Cardiac fibroblast (primary cell): ENCODE measurements around the gene SLC2A6.

Source experiments
- DNase-seq, 2 donors: peaks; one replicate each; pipeline versions ENCODE4 v3.0.0 to v3.0.0-alpha.2; 2010; ENCODE audit warnings: low read depth in 2 of 2
- H3K4me3 ChIP-seq, 2 donors: replicated peaks in 1 of 2; 1 replicate in 1 of 2; 2 replicates in 1 of 2; pipeline ENCODE4 v1.5.1; 2011; ENCODE audit warnings: low read depth in 2 of 2, low read length in 2 of 2, mild to moderate bottlenecking in 2 of 2, moderate library complexity in 1 of 2
- TF ChIP-seq, protein P1 (sequence below): IDR thresholded peaks from one replicate; pipeline ENCODE4 v1.5.1; 2011; ENCODE audit warnings: low read depth, mild to moderate bottlenecking, low read length, inconsistent platforms

The SLC2A6 gene

DNA sequence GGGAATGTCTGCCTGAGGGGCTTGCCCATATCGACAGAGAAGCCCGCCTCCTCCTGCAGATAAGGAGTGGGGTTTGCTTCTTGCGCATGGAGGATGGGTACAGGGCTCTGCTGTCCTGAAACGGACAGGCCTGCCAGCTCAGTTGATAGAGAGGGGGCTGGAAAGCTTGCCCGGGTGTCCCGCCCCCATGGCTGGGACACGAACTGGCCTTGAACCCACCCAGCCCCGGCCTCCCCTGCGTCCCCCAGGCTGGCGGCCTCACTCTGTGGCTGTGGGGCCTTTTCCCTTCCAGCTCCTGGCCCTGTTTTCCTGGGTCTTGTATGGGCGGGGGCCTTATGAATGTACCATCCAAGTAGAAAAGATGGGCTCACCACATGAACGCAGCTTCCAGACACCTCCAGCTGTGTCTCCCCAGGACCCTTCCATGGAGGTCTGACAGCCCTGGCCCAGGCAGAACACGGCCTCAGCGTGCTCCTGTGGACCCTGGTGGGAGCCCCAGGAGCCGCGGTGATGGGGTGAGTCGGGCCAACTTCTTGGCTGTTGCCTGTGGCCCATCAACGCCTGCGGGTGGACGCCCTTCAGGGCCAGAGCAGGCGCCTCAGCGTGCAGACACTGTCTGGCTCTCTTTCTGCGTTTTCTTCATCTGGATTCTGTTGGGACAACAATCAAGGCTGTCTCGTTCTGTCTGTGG lies 15.9 kb upstream of the SLC2A6 start:
- TF ChIP-seq, protein P1, sequence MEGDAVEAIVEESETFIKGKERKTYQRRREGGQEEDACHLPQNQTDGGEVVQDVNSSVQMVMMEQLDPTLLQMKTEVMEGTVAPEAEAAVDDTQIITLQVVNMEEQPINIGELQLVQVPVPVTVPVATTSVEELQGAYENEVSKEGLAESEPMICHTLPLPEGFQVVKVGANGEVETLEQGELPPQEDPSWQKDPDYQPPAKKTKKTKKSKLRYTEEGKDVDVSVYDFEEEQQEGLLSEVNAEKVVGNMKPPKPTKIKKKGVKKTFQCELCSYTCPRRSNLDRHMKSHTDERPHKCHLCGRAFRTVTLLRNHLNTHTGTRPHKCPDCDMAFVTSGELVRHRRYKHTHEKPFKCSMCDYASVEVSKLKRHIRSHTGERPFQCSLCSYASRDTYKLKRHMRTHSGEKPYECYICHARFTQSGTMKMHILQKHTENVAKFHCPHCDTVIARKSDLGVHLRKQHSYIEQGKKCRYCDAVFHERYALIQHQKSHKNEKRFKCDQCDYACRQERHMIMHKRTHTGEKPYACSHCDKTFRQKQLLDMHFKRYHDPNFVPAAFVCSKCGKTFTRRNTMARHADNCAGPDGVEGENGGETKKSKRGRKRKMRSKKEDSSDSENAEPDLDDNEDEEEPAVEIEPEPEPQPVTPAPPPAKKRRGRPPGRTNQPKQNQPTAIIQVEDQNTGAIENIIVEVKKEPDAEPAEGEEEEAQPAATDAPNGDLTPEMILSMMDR: no peak
- DNase-seq: no peak
- H3K4me3 ChIP-seq: no peak overlapping the region

DNA sequence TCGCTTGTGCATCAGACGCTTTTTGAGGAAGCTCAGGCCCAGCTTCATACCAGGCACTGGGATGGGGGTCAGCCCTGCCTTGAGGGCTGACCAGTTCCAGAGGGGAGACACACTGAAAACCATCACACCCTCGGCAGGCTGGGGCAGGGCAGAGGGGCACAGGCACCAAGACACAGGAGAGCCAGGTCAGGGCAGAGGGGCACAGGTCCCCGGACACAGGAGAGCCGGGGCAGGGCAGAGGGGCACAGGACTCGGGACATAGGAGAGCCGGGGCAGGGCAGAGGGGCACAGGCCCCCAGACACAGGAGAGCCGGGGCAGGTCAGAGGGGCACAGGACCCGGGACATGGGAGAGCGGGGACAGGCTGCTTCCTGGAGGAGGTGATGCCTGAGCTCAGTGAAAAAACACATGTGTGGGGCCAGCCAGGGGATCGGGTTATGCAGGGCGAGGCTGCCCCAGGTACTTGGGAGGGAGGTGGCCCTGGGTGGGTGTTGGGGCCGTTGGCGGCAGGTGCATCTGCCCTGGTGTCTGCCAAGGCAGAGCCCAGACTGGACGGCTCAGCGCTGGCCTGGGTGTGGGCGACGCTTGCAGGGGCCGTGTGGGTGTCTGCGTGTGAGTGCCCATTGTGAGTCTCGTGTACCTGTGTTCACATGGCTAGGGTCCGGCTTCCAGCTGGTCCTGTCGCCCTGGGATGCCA lies 15.1 kb upstream of the SLC2A6 start:
- no peak overlapping the region for H3K4me3 ChIP-seq
- TF ChIP-seq, protein P1: no peak
- DNase-seq: no peak

DNA sequence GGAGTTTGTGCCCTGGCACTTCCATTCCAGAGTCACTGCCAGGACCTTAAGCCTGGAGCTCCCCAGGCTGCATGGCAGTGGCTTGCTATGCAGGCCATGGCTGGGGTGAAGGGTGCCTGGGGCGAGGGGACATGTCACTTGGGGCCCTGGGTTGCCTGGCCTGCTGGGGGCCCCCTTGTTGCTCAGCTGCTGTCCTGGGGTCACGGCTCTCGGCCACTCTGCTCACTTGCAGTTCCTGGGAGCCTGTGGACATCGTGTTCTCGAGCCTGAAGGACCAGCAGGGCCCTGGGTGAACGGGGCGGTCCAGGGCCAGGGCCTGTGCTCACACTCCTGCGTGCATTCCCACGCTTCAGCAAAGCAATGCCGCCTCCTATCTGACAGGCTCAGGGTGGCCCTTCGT lies 14.5 kb upstream of the SLC2A6 start:
- H3K4me3 ChIP-seq: no peak overlapping the region
- TF ChIP-seq, protein P1: no peak
- no peak for DNase-seq

DNA sequence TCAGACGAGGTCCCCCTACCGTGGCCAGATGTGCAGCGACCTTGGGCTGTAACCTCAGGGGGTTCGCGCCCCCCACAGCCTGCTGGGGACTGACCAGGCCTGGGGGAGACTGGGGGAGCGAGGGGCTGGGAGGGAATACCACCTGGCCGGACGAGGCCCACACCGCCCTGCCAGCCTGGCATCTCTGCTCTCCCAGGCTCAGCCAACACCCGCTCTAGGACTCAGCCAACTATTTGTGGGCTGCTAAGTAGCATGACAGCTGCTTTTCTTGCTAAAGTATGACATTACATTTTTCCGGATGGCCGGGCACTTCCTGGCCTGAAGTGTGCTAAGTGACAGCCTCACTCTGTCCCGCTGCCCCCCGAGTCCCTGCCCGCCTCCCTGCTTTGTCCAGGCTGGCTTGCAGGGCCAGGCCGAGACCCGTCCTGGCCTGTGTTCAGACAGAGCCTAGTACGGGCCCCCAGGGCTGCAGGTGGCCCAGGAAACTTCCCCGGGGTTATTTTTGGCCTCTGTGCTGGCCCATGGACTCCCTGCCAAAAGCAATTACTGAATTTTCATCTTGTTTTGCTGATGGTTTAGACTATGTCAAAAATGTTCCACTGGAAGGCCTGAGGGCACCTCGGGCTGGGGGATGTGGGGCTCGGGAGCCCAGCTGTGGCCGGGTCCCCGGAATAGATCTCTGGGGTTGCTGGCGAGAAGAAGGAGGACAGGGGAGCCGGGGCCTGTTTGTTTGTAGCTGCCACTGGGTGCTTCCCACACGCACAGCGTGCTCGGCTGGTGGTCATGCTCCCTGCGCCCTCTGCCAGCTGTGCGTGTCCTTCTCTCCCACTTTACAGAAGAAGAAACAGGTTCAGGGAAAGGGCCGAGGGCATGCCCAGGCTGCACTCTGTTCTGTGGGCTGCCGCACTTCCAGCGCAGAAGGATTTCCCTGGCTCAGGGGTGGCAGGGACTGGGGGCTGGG lies 13.4 kb upstream of the SLC2A6 start:
- DNase-seq: no peak
- H3K4me3 ChIP-seq: no peak overlapping the region
- TF ChIP-seq, protein P1: no peak

DNA sequence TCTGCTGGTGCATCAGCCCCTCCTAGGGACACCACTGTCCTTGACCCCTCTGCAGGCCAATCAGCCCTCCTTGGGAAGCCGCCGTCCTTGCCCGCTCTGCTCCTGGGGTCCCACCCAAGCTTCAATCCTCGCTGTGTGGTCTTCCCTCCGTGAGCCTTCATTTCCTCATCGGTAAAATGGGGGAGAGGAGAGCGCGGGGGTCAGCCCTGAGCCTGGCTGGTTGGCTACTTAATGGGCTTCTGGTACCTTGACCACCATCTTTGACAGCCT lies 12.7 kb upstream of the SLC2A6 start:
- H3K4me3 ChIP-seq: no peak overlapping the region
- TF ChIP-seq, protein P1: no peak
- DNase-seq: no peak

DNA sequence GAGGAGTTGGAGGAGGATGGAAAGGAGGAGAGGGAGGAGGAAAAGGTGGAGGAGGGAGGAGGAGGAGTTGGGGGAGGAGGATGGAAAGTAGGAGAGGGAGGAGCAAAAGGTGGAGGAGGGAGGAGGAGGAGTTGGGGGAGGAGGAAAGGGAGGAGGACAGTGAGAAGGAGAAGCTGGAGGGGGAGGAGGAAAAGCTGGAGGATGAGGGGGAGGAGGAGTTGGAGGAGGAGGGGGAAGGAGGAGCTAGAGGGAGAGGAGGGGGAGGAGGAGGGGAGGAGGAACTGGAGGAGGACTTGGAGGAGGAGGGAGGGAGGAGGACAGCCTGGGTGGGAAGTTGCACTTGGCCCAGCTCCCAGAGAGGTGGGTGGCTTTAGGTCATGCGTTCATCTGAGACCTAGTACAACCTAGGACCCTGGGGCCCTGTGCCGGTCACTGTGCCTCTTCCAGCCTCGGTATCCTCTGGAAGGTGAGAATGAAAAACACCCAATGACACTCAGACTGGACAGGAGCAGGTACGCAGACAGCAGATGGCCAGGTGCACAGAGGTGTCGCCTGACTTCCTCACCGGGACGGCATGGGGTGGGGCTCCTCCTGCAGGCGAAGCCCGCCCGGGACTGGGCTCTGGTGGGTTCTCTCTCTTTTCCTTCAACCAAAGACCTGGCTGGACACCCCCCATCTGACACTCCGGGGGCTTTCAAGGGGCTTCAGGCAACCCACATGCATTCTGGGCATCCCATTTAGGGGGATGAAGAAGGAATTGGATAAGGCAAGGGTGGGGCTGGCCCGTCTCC lies 12.2 kb upstream of the SLC2A6 start:
- DNase-seq: peak in 1 of 2 donors; percentile 46
- H3K4me3 ChIP-seq: no peak overlapping the region
- TF ChIP-seq, protein P1: no peak
